HCT116 (cell line): ENCODE data around the gene PLA2R1. TPM values are rescaled to one million over a fixed set of nuclear protein-coding genes. Genes with fewer than 3 reads are reported as not detected.

Experiments
- ATAC-seq: fragments of 200-7000 bp; cut with Tn5 transposase; 2 replicates; pipeline ENCODE4 v1.9.1; 2020; ENCODE audit warnings: mild to moderate bottlenecking, moderate library complexity
- BruUV-seq: library from RNA; stranded (reverse); fragments of 400-500 nt; replicated peaks from 2 replicates; lab custom pipeline; 2021; lab: Mats Ljungman, UMichigan
- CTCF ChIA-PET: fragments of 300-600 bp; sonication (Branson Sonifier 250); formaldehyde crosslinking; loops from one replicate; lab custom pipeline; 2021; ENCODE audit warnings: antibody characterized with exemption; lab: Charles Lee
- POLR2A ChIA-PET: fragments of 300-600, 350-600 bp; sonication (Branson Sonifier 250); formaldehyde crosslinking; loops from one replicate; lab custom pipeline; 2021; ENCODE audit warnings: antibody characterized with exemption; lab: Charles Lee
- RAD21 ChIA-PET, 2 experiments: fragments of 300-600 bp; sonication (Branson Sonifier 250); formaldehyde crosslinking; loops; one replicate each; lab custom pipeline; 2023; ENCODE audit warnings: low total read pairs in 2 of 2; ENCODE audit not compliant: uncharacterized antibody in 2 of 2, unreplicated experiment in 2 of 2, low non-redundant PET in 1 of 2; lab: Charles Lee
- DNase-seq: peaks from one replicate; pipeline ENCODE4 v3.0.0-alpha.2; 2010; ENCODE audit warnings: low read depth, low spot score
- H2AFZ ChIP-seq: fragments of 200-600 bp; shearing (Covaris generic), sonication (generic); 2 replicates; pipeline ENCODE4 v1.6.1; 2017; ENCODE audit warnings: low read depth, mixed run types, mixed read lengths, antibody characterized with exemption, low read length; ENCODE audit not compliant: poor library complexity, severe bottlenecking
- H3K27ac ChIP-seq: 2 replicates; pipeline ENCODE4 v1.5.1; 2012; ENCODE audit warnings: low read depth, low read length
- H3K27me3 ChIP-seq: fragments of 200-600 bp; sonication (generic); 2 replicates; pipeline ENCODE4 v1.6.1; 2016; ENCODE audit warnings: mixed run types, low read length, mixed read lengths; ENCODE audit not compliant: insufficient read depth
- H3K36me3 ChIP-seq, 2 experiments: fragments of 200-500 bp in 1 of 2; fragments of 200-600 bp in 1 of 2; sonication (Bioruptor generic) in 1 of 2; sonication (generic) in 1 of 2; 2 replicates each; pipeline versions ENCODE4 v1.5.1 to v1.6.1; 2014 to 2016; ENCODE audit warnings: low read length in 2 of 2, inconsistent platforms in 1 of 2, mixed read lengths in 1 of 2, mixed run types in 1 of 2; ENCODE audit not compliant: insufficient read depth in 2 of 2, control insufficient read depth in 1 of 2
- H3K4me1 ChIP-seq, 2 experiments: fragments of 200-600 bp in 1 of 2; sonication (generic) in 1 of 2; 2 replicates each; pipeline versions ENCODE4 v1.5.1 to v1.6.1; 2012 to 2017; ENCODE audit warnings: low read length in 2 of 2, inconsistent platforms in 1 of 2, mild to moderate bottlenecking in 1 of 2, mixed read lengths in 1 of 2, mixed run types in 1 of 2, moderate library complexity in 1 of 2; ENCODE audit not compliant: insufficient read depth in 2 of 2, control insufficient read depth in 1 of 2
- H3K4me2 ChIP-seq: fragments of 200-600 bp; sonication (generic); 2 replicates; pipeline ENCODE4 v1.6.1; 2017; ENCODE audit warnings: mixed run types, low read length, mixed read lengths
- H3K4me3 ChIP-seq, 2 experiments: fragments of 200-600 bp in 1 of 2; sonication (generic) in 1 of 2; replicated peaks in 1 of 2; 2 replicates each; pipeline ENCODE4 v1.5.1; 2011 to 2016; ENCODE audit warnings: low read length in 2 of 2, control low read depth in 1 of 2, low read depth in 1 of 2, mild to moderate bottlenecking in 1 of 2, mixed read lengths in 1 of 2, mixed run types in 1 of 2
- H3K79me2 ChIP-seq: fragments of 200-600 bp; sonication (generic); 2 replicates; pipeline ENCODE4 v1.6.1; 2017; ENCODE audit warnings: mild to moderate bottlenecking, mixed run types, low read length, moderate library complexity, mixed read lengths; ENCODE audit not compliant: insufficient read depth
- H3K9ac ChIP-seq: fragments of 200-600 bp; sonication (generic); 2 replicates; pipeline ENCODE4 v1.6.1; 2016; ENCODE audit warnings: low read length, mixed read lengths
- H3K9me2 ChIP-seq: fragments of 200-600 bp; sonication (generic), shearing (Covaris generic); 2 replicates; pipeline ENCODE4 v1.6.1; 2017; ENCODE audit warnings: mixed run types, mild to moderate bottlenecking, moderate library complexity; ENCODE audit not compliant: insufficient read depth
- H3K9me3 ChIP-seq, 2 experiments: fragments of 200-500 bp in 1 of 2; fragments of 200-600 bp in 1 of 2; sonication (Bioruptor generic) in 1 of 2; sonication (generic) in 1 of 2; 2 replicates each; pipeline ENCODE4 v1.6.1; 2014 to 2017; ENCODE audit warnings: low read length in 2 of 2, mixed read lengths in 2 of 2, inconsistent platforms in 1 of 2, low read depth in 1 of 2, mild to moderate bottlenecking in 1 of 2, mixed run types in 1 of 2, moderate library complexity in 1 of 2; ENCODE audit not compliant: control insufficient read depth in 1 of 2, insufficient read depth in 1 of 2
- H4K20me1 ChIP-seq: fragments of 200-600 bp; sonication (generic), shearing (Covaris generic); 2 replicates; pipeline ENCODE4 v1.6.1; 2017; ENCODE audit warnings: mixed run types, mild to moderate bottlenecking, moderate library complexity; ENCODE audit not compliant: insufficient read depth
- ATF3 ChIP-seq: IDR thresholded peaks from 2 replicates; pipeline ENCODE4 v1.6.1; 2012
- EGR1 ChIP-seq: IDR thresholded peaks from 2 replicates; pipeline ENCODE4 v1.6.1; 2012; ENCODE audit warnings: low read depth
- ELF1 ChIP-seq: IDR thresholded peaks from 2 replicates; pipeline ENCODE4 v1.6.1; 2012; ENCODE audit warnings: low read depth, borderline replicate concordance
- FOSL1 ChIP-seq: IDR thresholded peaks from 2 replicates; pipeline ENCODE4 v1.6.1; 2012; ENCODE audit warnings: low read depth
- JUND ChIP-seq: IDR thresholded peaks from 2 replicates; pipeline ENCODE4 v1.6.1; 2012
- POLR2AphosphoS5 ChIP-seq: IDR thresholded peaks from 2 replicates; pipeline ENCODE4 v1.6.1; 2011; ENCODE audit warnings: mild to moderate bottlenecking, low read depth, low read length, moderate library complexity
- SIN3A ChIP-seq: IDR thresholded peaks from 2 replicates; pipeline ENCODE4 v1.6.1; 2012; ENCODE audit warnings: low read depth
- SP1 ChIP-seq: IDR thresholded peaks from 2 replicates; pipeline ENCODE4 v1.6.1; 2012; ENCODE audit warnings: low read depth
- TCF7L2 ChIP-seq: IDR thresholded peaks from 2 replicates; pipeline ENCODE4 v1.7.0; 2011; ENCODE audit warnings: borderline replicate concordance, inconsistent platforms; ENCODE audit not compliant: insufficient read depth, insufficient read length; ENCODE audit errors: extremely low read depth
- YY1 ChIP-seq: IDR thresholded peaks from 2 replicates; pipeline ENCODE4 v1.6.1; 2011; ENCODE audit warnings: low read length, low read depth, moderate library complexity, mild to moderate bottlenecking; ENCODE audit not compliant: insufficient replicate concordance; ENCODE audit errors: extremely low read depth
- intact Hi-C: fragments of 100-400 bp; cut with micrococcal nuclease; formaldehyde crosslinking; loops from 2 replicates; pipeline ENCODE4 v1.10.0; 2022
- total RNA-seq: library from RNA; stranded (reverse); gene quantifications from one replicate; pipeline ENCODE4 v1.2.1, GENCODE V29; 2021; ENCODE audit not compliant: unreplicated experiment
- TF ChIP-seq, protein P1 (sequence below): IDR thresholded peaks from 2 replicates; pipeline ENCODE4 v1.6.1; 2012
- TF ChIP-seq, protein P2 (sequence below), 3 experiments: fragments of 200-600 bp in 1 of 3; sonication (generic) in 1 of 3; IDR thresholded peaks in 2 of 3; conservative IDR thresholded peaks in 1 of 3; 2 replicates each; pipeline ENCODE4 v1.5.1; 2012 to 2017; ENCODE audit warnings: low read depth in 2 of 3, low read length in 2 of 3, antibody characterized with exemption in 1 of 3, borderline replicate concordance in 1 of 3, control low read depth in 1 of 3, mild to moderate bottlenecking in 1 of 3, mixed read lengths in 1 of 3, mixed run types in 1 of 3, moderate library complexity in 1 of 3; ENCODE audit not compliant: insufficient read depth in 1 of 3

Gene PLA2R1
- total RNA-seq, 1 experiment from 2014 or later: 0.34 TPM

GRCh38 chr2:160073284-160073888, 11.0 kb upstream of the PLA2R1 start:
- no peak for ATAC-seq
- no peaks in the 10 kb centered on the region for H3K4me1 ChIP-seq
- no peaks in the 10 kb centered on the region for H3K9me2 ChIP-seq
- BruUV-seq: no TSS peak
- no peaks in the 10 kb centered on the region for H3K27me3 ChIP-seq
- POLR2A ChIA-PET: no interaction called here
- TF ChIP-seq FOSL1 (no peak), JUND (no peak), YY1 (no peak)
- CTCF ChIA-PET: no interaction called here
- no peaks in the 10 kb centered on the region for H3K79me2 ChIP-seq
- RAD21 ChIA-PET: interaction anchor here in 1 of 2 experiments (0.6 kb wide), 1 partner anchor 104 kb away, joined by 4 read pairs; no protein-coding TSS in a partner anchor
- H3K36me3 ChIP-seq: no peaks in the 10 kb centered on the region
- no peak overlapping the region for H3K4me3 ChIP-seq
- no peaks in the 10 kb centered on the region for H3K9me3 ChIP-seq
- H3K27ac ChIP-seq: no peak overlapping the region
- no peak overlapping the region for H2AFZ ChIP-seq
- H3K4me2 ChIP-seq: no peak overlapping the region
- no peaks in the 10 kb centered on the region for H4K20me1 ChIP-seq
- intact Hi-C loops: no loop called here
- no peak for DNase-seq
- no peak overlapping the region for H3K9ac ChIP-seq

- H3K9me2 ChIP-seq: no peaks in the 10 kb centered on the region
- H3K9me3 ChIP-seq: no peaks in the 10 kb centered on the region
- DNase-seq (no peak), ATAC-seq (no peak)
- no TSS peak for BruUV-seq
- no peak overlapping the region for H3K4me2 ChIP-seq
- ChIA-PET RAD21 (no interaction called here), POLR2A (no interaction called here), CTCF (no interaction called here)
- no peaks in the 10 kb centered on the region for H3K79me2 ChIP-seq
- intact Hi-C loops: no loop called here
- H3K9ac ChIP-seq: no peak overlapping the region
- H3K27ac ChIP-seq: no peak overlapping the region
- H3K4me1 ChIP-seq: no peaks in the 10 kb centered on the region
- no peak overlapping the region for H3K4me3 ChIP-seq
- TF ChIP-seq ATF3 (no peak), SP1 (no peak), SIN3A (no peak), POLR2AphosphoS5 (no peak), ELF1 (no peak), TCF7L2 (no peak), EGR1 (no peak)
- TF ChIP-seq, protein P1, sequence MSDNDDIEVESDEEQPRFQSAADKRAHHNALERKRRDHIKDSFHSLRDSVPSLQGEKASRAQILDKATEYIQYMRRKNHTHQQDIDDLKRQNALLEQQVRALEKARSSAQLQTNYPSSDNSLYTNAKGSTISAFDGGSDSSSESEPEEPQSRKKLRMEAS: no peak
- TF ChIP-seq, protein P2, sequence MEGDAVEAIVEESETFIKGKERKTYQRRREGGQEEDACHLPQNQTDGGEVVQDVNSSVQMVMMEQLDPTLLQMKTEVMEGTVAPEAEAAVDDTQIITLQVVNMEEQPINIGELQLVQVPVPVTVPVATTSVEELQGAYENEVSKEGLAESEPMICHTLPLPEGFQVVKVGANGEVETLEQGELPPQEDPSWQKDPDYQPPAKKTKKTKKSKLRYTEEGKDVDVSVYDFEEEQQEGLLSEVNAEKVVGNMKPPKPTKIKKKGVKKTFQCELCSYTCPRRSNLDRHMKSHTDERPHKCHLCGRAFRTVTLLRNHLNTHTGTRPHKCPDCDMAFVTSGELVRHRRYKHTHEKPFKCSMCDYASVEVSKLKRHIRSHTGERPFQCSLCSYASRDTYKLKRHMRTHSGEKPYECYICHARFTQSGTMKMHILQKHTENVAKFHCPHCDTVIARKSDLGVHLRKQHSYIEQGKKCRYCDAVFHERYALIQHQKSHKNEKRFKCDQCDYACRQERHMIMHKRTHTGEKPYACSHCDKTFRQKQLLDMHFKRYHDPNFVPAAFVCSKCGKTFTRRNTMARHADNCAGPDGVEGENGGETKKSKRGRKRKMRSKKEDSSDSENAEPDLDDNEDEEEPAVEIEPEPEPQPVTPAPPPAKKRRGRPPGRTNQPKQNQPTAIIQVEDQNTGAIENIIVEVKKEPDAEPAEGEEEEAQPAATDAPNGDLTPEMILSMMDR (IDR thresholded peaks at IDR 0.05 in 2 of 3, conservative IDR thresholded peaks at IDR 0.05 in 1 of 3; ENCODE audit: borderline replicate concordance in 1 of 3, insufficient read depth in 1 of 3, low read depth in 2 of 3, low read length in 2 of 3): no peak
- no peak overlapping the region for H2AFZ ChIP-seq
- H4K20me1 ChIP-seq: no peaks in the 10 kb centered on the region
- no peaks in the 10 kb centered on the region for H3K27me3 ChIP-seq
- H3K36me3 ChIP-seq: no peaks in the 10 kb centered on the region
These were observed 6.5 kb upstream of the PLA2R1 start for GRCh38 chr2:160068906-160069305.
